ENCODE results near the gene MBL2. TPM values are rescaled to one million over a fixed set of nuclear protein-coding genes. Genes with fewer than 3 reads are reported as not detected.

Gene MBL2
- polyA plus RNA-seq (2013, experiment 1 of 2; ENCODE audit: insufficient read length) = not detected
- polyA plus RNA-seq (2013, experiment 2 of 2; ENCODE audit: insufficient read length) = not detected

- no peak for DNase-seq
Observed at GRCh38 chr10:52772623-52773022, at the start of gene MBL2. MBL2 (minus strand) TSS chr10:52772784; CDS start chr10:52771635, 1,149 bp downstream.

- no peak for DNase-seq
Observed at GRCh38 chr10:52820309-52820708, 47.7 kb upstream of the MBL2 start.

GRCh38 chr10:52818019-52818418 lies 45.4 kb upstream of the MBL2 start:
- DNase-seq = peak; percentile 53

- DNase-seq = no peak
Observed at GRCh38 chr10:52814506-52814905, 41.9 kb upstream of the MBL2 start.

GRCh38 chr10:52811776-52812175 lies 39.2 kb upstream of the MBL2 start:
- no peak for DNase-seq

GRCh38 chr10:52810761-52811160 lies 38.2 kb upstream of the MBL2 start:
- no peak for DNase-seq

GRCh38 chr10:52807803-52808202 lies 35.2 kb upstream of the MBL2 start:
- no peak for DNase-seq

- DNase-seq = no peak
Observed at GRCh38 chr10:52805414-52806285, 33.1 kb upstream of the MBL2 start.

- DNase-seq = peak; percentile 36
Observed at GRCh38 chr10:52801947-52802346, 29.4 kb upstream of the MBL2 start.

GRCh38 chr10:52786098-52786497 lies 13.5 kb upstream of the MBL2 start:
- no peak for DNase-seq

GRCh38 chr10:52785418-52785817 lies 12.8 kb upstream of the MBL2 start:
- DNase-seq = no peak

GRCh38 chr10:52783726-52784125 lies 11.1 kb upstream of the MBL2 start:
- DNase-seq = no peak

GRCh38 chr10:52782554-52782953 lies 10.0 kb upstream of the MBL2 start:
- no peak for DNase-seq

- DNase-seq = no peak
Observed at GRCh38 chr10:52780391-52781155, 8.0 kb upstream of the MBL2 start.

- peak; percentile 56 for DNase-seq
Observed at GRCh38 chr10:52779541-52780390, 7.2 kb upstream of the MBL2 start.

GRCh38 chr10:52778511-52779392 lies 6.2 kb upstream of the MBL2 start:
- DNase-seq = peak; percentile 18

GRCh38 chr10:52777414-52777813 lies 4.8 kb upstream of the MBL2 start:
- no peak for DNase-seq

GRCh38 chr10:52776471-52776903 lies 3.9 kb upstream of the MBL2 start:
- no peak for DNase-seq

GRCh38 chr10:52775132-52775647 lies 2.6 kb upstream of the MBL2 start:
- no peak for DNase-seq

GRCh38 chr10:52774600-52775106 lies 2.1 kb upstream of the MBL2 start:
- no peak for DNase-seq

GRCh38 chr10:52774182-52774581 lies 1.6 kb upstream of the MBL2 start:
- no peak for DNase-seq

Data from fibroblast of skin of abdomen (primary cell).